Measurements from ENCODE around the gene BCL2A1.

GRCh38 chr15:79977431-79978054, 6.5 kb upstream of the BCL2A1 start:
- TF ChIP-seq CTCF (conservative IDR thresholded peaks at IDR 0.05; ENCODE audit: low read depth, low read length), result no peak
- no peak for TF ChIP-seq EZH2phosphoT487 (IDR thresholded peaks at IDR 0.05; ENCODE audit: borderline replicate concordance, low read length)
